Naive B cell (primary cell): ENCODE data around the gene FOSB. TPM values are rescaled to one million over a fixed set of nuclear protein-coding genes. Genes with fewer than 3 reads are reported as not detected.

Experiments used
- ATAC-seq, 2 donors: fragments of 150-1000 bp; cut with Tn5 transposase; 2 replicates each; pipeline ENCODE4 v1.10.0; 2021; ENCODE audit warnings: low read depth in 2 of 2, mild to moderate bottlenecking in 2 of 2, moderate library complexity in 2 of 2
- DNase-seq: peaks from one replicate; pipeline ENCODE4 v3.0.0; 2022
- H3K27ac Mint-ChIP-seq, 6 donors: one replicate each; pipeline ENCODE4 v1.8.0; 2020 to 2022; ENCODE audit warnings: mild to moderate bottlenecking in 6 of 6, mixed read lengths in 6 of 6, moderate library complexity in 5 of 6, inconsistent platforms in 2 of 6
- H3K27me3 Mint-ChIP-seq, 3 donors: one replicate each; pipeline ENCODE4 v1.8.0; 2021 to 2022; ENCODE audit warnings: mixed read lengths in 3 of 3, mild to moderate bottlenecking in 1 of 3
- H3K36me3 Mint-ChIP-seq, 2 donors: one replicate each; pipeline ENCODE4 v1.8.0; 2020 to 2022; ENCODE audit warnings: mixed read lengths in 2 of 2, inconsistent platforms in 1 of 2, mild to moderate bottlenecking in 1 of 2
- H3K4me1 Mint-ChIP-seq, 3 donors: one replicate each; pipeline ENCODE4 v1.8.0; 2020 to 2022; ENCODE audit warnings: mixed read lengths in 3 of 3, inconsistent platforms in 1 of 3, mild to moderate bottlenecking in 1 of 3, moderate library complexity in 1 of 3
- H3K4me3 Mint-ChIP-seq, 8 donors: one replicate each; pipeline ENCODE4 v1.8.0; 2020 to 2022; ENCODE audit warnings: mild to moderate bottlenecking in 8 of 8, mixed read lengths in 8 of 8, moderate library complexity in 8 of 8, inconsistent platforms in 2 of 8
- H3K9me3 Mint-ChIP-seq, 7 donors: one replicate each; pipeline ENCODE4 v1.8.0; 2020 to 2022; ENCODE audit warnings: mixed read lengths in 7 of 7, mild to moderate bottlenecking in 5 of 7, inconsistent platforms in 2 of 7, moderate library complexity in 1 of 7
- polyA plus RNA-seq, 6 donors: library from polyadenylated mRNA; unstranded; fragments of 300-500 nt; fragmentation: Illumina TruSeq; gene quantifications; one replicate each; pipeline ENCODE4 v1.2.3, GENCODE V29; 2021; ENCODE audit warnings: low read depth in 6 of 6

Gene FOSB
- 100 to 1,000 TPM in 1 of 6 donors, 10 to 100 TPM in 5; 26.6 to 110 (median 82.1) TPM for polyA plus RNA-seq

GRCh38 chr19:45467456-45468158 is at the start of gene FOSB:
Gene FOSB (plus strand): TSS chr19:45467996. CDS start chr19:45468587, 591 bp downstream.
- Mint-ChIP-seq H3K4me3 (peak within 1 kb of the TSS; percentile 89 to 99 (median 96)), H3K27me3 (peaks cover 15 to 35% (median 22%) of the 10 kb centered on the region in 3 donors), H3K4me1 (peaks cover 45 to 63% (median 51%) of the 10 kb centered on the region in 3 donors), H3K36me3 (peaks cover 0 to 8% of the 10 kb centered on the region in 2 donors), H3K27ac (peak within 1 kb of the TSS; percentile 94 to 100 (median 99)), H3K9me3 (peaks cover 0 to 8% (median 0%) of the 10 kb centered on the region in 7 donors)
- ATAC-seq (peak; percentile 10 to 23), DNase-seq (peak; percentile 98)

GRCh38 chr19:45418802-45419201 is 49.0 kb upstream of the FOSB start:
- peak overlapping the region in 5 of 6 donors; percentile 58 to 91 (median 81) for H3K27ac Mint-ChIP-seq
- ATAC-seq (no peak), DNase-seq (no peak)
- H3K27me3 Mint-ChIP-seq: no peaks in the 10 kb centered on the region
- peaks cover 0 to 24% of the 10 kb centered on the region in 2 donors for H3K36me3 Mint-ChIP-seq
- H3K9me3 Mint-ChIP-seq: peaks cover 0 to 1% (median 0%) of the 10 kb centered on the region in 7 donors
- H3K4me3 Mint-ChIP-seq: peak overlapping the region in 7 of 8 donors; percentile 11 to 82 (median 58)
- peaks cover 55 to 64% (median 59%) of the 10 kb centered on the region in 3 donors for H3K4me1 Mint-ChIP-seq

- H3K27me3 Mint-ChIP-seq: no peaks in the 10 kb centered on the region
- H3K27ac Mint-ChIP-seq: peak overlapping the region in 5 of 6 donors; percentile 49 to 95 (median 89)
- peak overlapping the region; percentile 58 to 82 (median 74) for H3K4me3 Mint-ChIP-seq
- H3K36me3 Mint-ChIP-seq: peaks cover 0 to 18% of the 10 kb centered on the region in 2 donors
- DNase-seq: peak; percentile 78
- H3K4me1 Mint-ChIP-seq: peaks cover 61 to 66% (median 61%) of the 10 kb centered on the region in 3 donors
- H3K9me3 Mint-ChIP-seq: peaks cover 0 to 1% (median 0%) of the 10 kb centered on the region in 7 donors
- peak; percentile 91 to 95 for ATAC-seq
Measured at GRCh38 chr19:45419396-45419795, 48.4 kb upstream of the FOSB start.

- Mint-ChIP-seq H3K27me3 (no peaks in the 10 kb centered on the region), H3K9me3 (peaks cover 0 to 1% (median 0%) of the 10 kb centered on the region in 7 donors), H3K4me3 (peak overlapping the region in 7 of 8 donors; percentile 58 to 81 (median 76)), H3K4me1 (peaks cover 58 to 65% (median 62%) of the 10 kb centered on the region in 3 donors), H3K27ac (peak overlapping the region in 4 of 6 donors; percentile 51 to 91 (median 74)), H3K36me3 (peaks cover 0 to 15% of the 10 kb centered on the region in 2 donors)
- DNase-seq: no peak
- ATAC-seq: no peak
Measured at GRCh38 chr19:45419895-45420294, 47.9 kb upstream of the FOSB start.

GRCh38 chr19:45420356-45420755 is 47.4 kb upstream of the FOSB start:
- Mint-ChIP-seq H3K27me3 (no peaks in the 10 kb centered on the region), H3K36me3 (peaks cover 0 to 15% of the 10 kb centered on the region in 2 donors), H3K27ac (peak overlapping the region in 4 of 6 donors; percentile 26 to 82 (median 46)), H3K4me1 (peaks cover 58 to 65% (median 62%) of the 10 kb centered on the region in 3 donors), H3K4me3 (peak overlapping the region in 6 of 8 donors; percentile 32 to 78 (median 62)), H3K9me3 (peaks cover 0 to 1% (median 0%) of the 10 kb centered on the region in 7 donors)
- ATAC-seq (no peak), DNase-seq (no peak)

- Mint-ChIP-seq H3K9me3 (peaks cover 0 to 1% (median 0%) of the 10 kb centered on the region in 7 donors), H3K4me3 (peak overlapping the region in 7 of 8 donors; percentile 21 to 78 (median 59)), H3K27me3 (no peaks in the 10 kb centered on the region), H3K27ac (peak overlapping the region in 3 of 6 donors; percentile 26 to 90 (median 58)), H3K36me3 (peaks cover 0 to 15% of the 10 kb centered on the region in 2 donors), H3K4me1 (peaks cover 58 to 65% (median 62%) of the 10 kb centered on the region in 3 donors)
- DNase-seq: no peak
- no peak for ATAC-seq
Measured at GRCh38 chr19:45420871-45421270, 46.9 kb upstream of the FOSB start.

GRCh38 chr19:45421947-45422498 is 45.8 kb upstream of the FOSB start:
- H3K36me3 Mint-ChIP-seq: peaks cover 0 to 13% of the 10 kb centered on the region in 2 donors
- H3K27me3 Mint-ChIP-seq: peaks cover 0 to 4% (median 1%) of the 10 kb centered on the region in 3 donors
- H3K4me3 Mint-ChIP-seq: peak overlapping the region; percentile 10 to 96 (median 46)
- H3K27ac Mint-ChIP-seq: peak overlapping the region in 3 of 6 donors; percentile 84 to 92 (median 86)
- H3K4me1 Mint-ChIP-seq: peaks cover 58 to 64% (median 64%) of the 10 kb centered on the region in 3 donors
- no peak for DNase-seq
- no peak for ATAC-seq
- peaks cover 0 to 1% (median 0%) of the 10 kb centered on the region in 7 donors for H3K9me3 Mint-ChIP-seq

- ATAC-seq (peak; percentile 56 to 57), DNase-seq (no peak)
- Mint-ChIP-seq H3K4me3 (peak overlapping the region; percentile 91 to 100 (median 96)), H3K27ac (peak overlapping the region; percentile 64 to 99 (median 92)), H3K4me1 (peaks cover 56 to 69% (median 62%) of the 10 kb centered on the region in 3 donors), H3K36me3 (peaks cover 0 to 8% of the 10 kb centered on the region in 2 donors), H3K27me3 (peaks cover 1 to 13% (median 4%) of the 10 kb centered on the region in 3 donors), H3K9me3 (peaks cover 0 to 1% (median 0%) of the 10 kb centered on the region in 7 donors)
Measured at GRCh38 chr19:45423033-45423588, 44.7 kb upstream of the FOSB start.

GRCh38 chr19:45423589-45424190 is 44.1 kb upstream of the FOSB start, which contains the start of gene ERCC1:
Gene ERCC1 (minus strand): TSS chr19:45423917. CDS start chr19:45423374, 543 bp downstream.
- peaks cover 56 to 68% (median 62%) of the 10 kb centered on the region in 3 donors for H3K4me1 Mint-ChIP-seq
- peak within 1 kb of the TSS; percentile 81 to 99 (median 92) for H3K27ac Mint-ChIP-seq
- peaks cover 4 to 19% (median 7%) of the 10 kb centered on the region in 3 donors for H3K27me3 Mint-ChIP-seq

GRCh38 chr19:45424191-45425058 is 43.4 kb upstream of the FOSB start:
- no peak for ATAC-seq
- Mint-ChIP-seq H3K4me1 (peaks cover 48 to 60% (median 54%) of the 10 kb centered on the region in 3 donors), H3K27me3 (peaks cover 4 to 19% (median 8%) of the 10 kb centered on the region in 3 donors), H3K36me3 (peaks cover 0 to 8% of the 10 kb centered on the region in 2 donors), H3K4me3 (peak overlapping the region; percentile 91 to 100 (median 96)), H3K27ac (peak overlapping the region in 4 of 6 donors; percentile 81 to 96 (median 90)), H3K9me3 (peaks cover 0 to 1% (median 0%) of the 10 kb centered on the region in 7 donors)
- no peak for DNase-seq

More at GRCh38 chr19:45423589-45424190, 44.1 kb upstream of the FOSB start, which contains the start of gene ERCC1:
- H3K4me3 Mint-ChIP-seq: peak within 1 kb of the TSS; percentile 91 to 100 (median 96)
- peak; percentile 44 to 48 for ATAC-seq
- H3K9me3 Mint-ChIP-seq: peaks cover 0 to 1% (median 0%) of the 10 kb centered on the region in 7 donors
- DNase-seq: peak; percentile 75
- peaks cover 0 to 8% of the 10 kb centered on the region in 2 donors for H3K36me3 Mint-ChIP-seq

- H3K4me1 Mint-ChIP-seq: peaks cover 15 to 23% (median 19%) of the 10 kb centered on the region in 3 donors
- peak overlapping the region; percentile 71 to 90 (median 82) for H3K4me3 Mint-ChIP-seq
- ATAC-seq (peak; percentile 37 to 44), DNase-seq (no peak)
- no peaks in the 10 kb centered on the region for H3K36me3 Mint-ChIP-seq
- peaks cover 0 to 1% (median 0%) of the 10 kb centered on the region in 7 donors for H3K9me3 Mint-ChIP-seq
- H3K27ac Mint-ChIP-seq: peak overlapping the region in 2 of 6 donors; percentile 47 to 88
- H3K27me3 Mint-ChIP-seq: peaks cover 4 to 19% (median 8%) of the 10 kb centered on the region in 3 donors
Measured at GRCh38 chr19:45428384-45429231, 39.2 kb upstream of the FOSB start.
